K562 (cell line): Measurements from ENCODE around the gene PARS2. TPM values are rescaled to one million over a fixed set of nuclear protein-coding genes. Genes with fewer than 3 reads are reported as not detected.

Experiments used
- ATAC-seq: fragments of 200-7000 bp; cut with Tn5 transposase; 3 replicates; pipeline ENCODE4 v1.9.1; 2020; ENCODE audit warnings: moderate library complexity
- BruUV-seq: library from RNA; stranded (reverse); fragments of 400-500 nt; replicated peaks from 2 replicates; lab custom pipeline; 2021; lab: Mats Ljungman, UMichigan
- CTCF ChIA-PET: fragments of 300-600 bp; formaldehyde crosslinking; extraction: SDS; loops from one replicate; lab custom pipeline; 2021; ENCODE audit warnings: low intra/inter-chr PET ratio; lab: Yijun Ruan, JAX
- POLR2A ChIA-PET: fragments of 300-600, 350-650 bp; sonication (Branson Sonifier 250); formaldehyde crosslinking; extraction: SDS; loops from one replicate; lab custom pipeline; 2021; ENCODE audit warnings: antibody characterized with exemption, inconsistent platforms; lab: Yijun Ruan, JAX
- DNase-seq, 4 experiments: peaks; one replicate each; pipeline versions ENCODE4 v3.0.0 to v3.0.0-alpha.2; 2011 to 2018; ENCODE audit warnings: low spot score in 3 of 4, mixed read lengths in 3 of 4; ENCODE audit errors: extremely low read depth in 1 of 4
- FAIRE-seq: peaks from 2 replicates; lab custom pipeline; 2011; peaks lifted over from hg19 to GRCh38; lab: Jason Lieb, UNC
- H2AFZ ChIP-seq: 2 replicates; pipeline ENCODE4 v1.6.0; 2011; ENCODE audit warnings: low read depth, low read length, control low read depth, inconsistent platforms
- H3K27ac ChIP-seq: fragments of 200-600 bp; 3 replicates; pipeline ENCODE4 v1.8.0; 2011; ENCODE audit warnings: low read depth, mild to moderate bottlenecking, control low read depth, inconsistent platforms, low read length, moderate library complexity, mixed read lengths; ENCODE audit errors: extremely low read depth
- H3K27me3 ChIP-seq, 2 experiments: fragments of 300-600 bp in 1 of 2; 2 replicates in 1 of 2; 3 replicates in 1 of 2; pipeline versions ENCODE4 v1.6.0 to v1.8.0; 2011; ENCODE audit warnings: inconsistent platforms in 2 of 2, low read length in 2 of 2, mild to moderate bottlenecking in 1 of 2, mixed read lengths in 1 of 2, moderate library complexity in 1 of 2; ENCODE audit not compliant: control insufficient read depth in 2 of 2, insufficient read depth in 2 of 2
- H3K36me3 ChIP-seq: fragments of 300-600 bp; 3 replicates; pipeline ENCODE4 v1.8.0; 2011; ENCODE audit warnings: mild to moderate bottlenecking, low read length, inconsistent platforms; ENCODE audit not compliant: control insufficient read depth, insufficient read depth
- H3K4me1 ChIP-seq, 2 experiments: fragments of 200-600 bp in 1 of 2; replicated peaks in 1 of 2; 2 replicates in 1 of 2; 3 replicates in 1 of 2; pipeline versions ENCODE4 v1.5.1 to v1.8.0; 2011; ENCODE audit warnings: inconsistent platforms in 2 of 2, low read length in 2 of 2, mild to moderate bottlenecking in 1 of 2, mixed read lengths in 1 of 2, moderate library complexity in 1 of 2; ENCODE audit not compliant: control insufficient read depth in 2 of 2, insufficient read depth in 2 of 2
- H3K4me2 ChIP-seq: 2 replicates; pipeline ENCODE4 v1.6.1; 2011; ENCODE audit warnings: low read length, control low read depth, inconsistent platforms, mixed read lengths; ENCODE audit not compliant: insufficient read depth
- H3K4me3 ChIP-seq: fragments of 200-600 bp; sonication (generic), shearing (Covaris generic); 2 replicates; pipeline ENCODE4 v1.5.1; 2016; ENCODE audit warnings: control low read depth, inconsistent platforms
- H3K79me2 ChIP-seq: fragments of 200-600 bp; 3 replicates; pipeline ENCODE4 v1.8.0; 2011; ENCODE audit warnings: low read length, inconsistent platforms; ENCODE audit not compliant: control insufficient read depth, insufficient read depth
- H3K9ac ChIP-seq, 2 experiments: 2 replicates each; pipeline versions ENCODE4 v1.6.0 to v1.6.1; 2011; ENCODE audit warnings: low read depth in 2 of 2, low read length in 2 of 2, control low read depth in 1 of 2, inconsistent platforms in 1 of 2, mild to moderate bottlenecking in 1 of 2, mixed read lengths in 1 of 2; ENCODE audit not compliant: insufficient read depth in 1 of 2
- H3K9me1 ChIP-seq: one replicate; pipeline ENCODE4 v1.6.0; 2011; ENCODE audit warnings: inconsistent platforms, mild to moderate bottlenecking, low read length, moderate library complexity; ENCODE audit not compliant: control insufficient read depth, insufficient read depth
- H3K9me3 ChIP-seq: replicated peaks from 2 replicates; pipeline ENCODE4 v1.5.1; 2011; ENCODE audit warnings: low read depth, low read length, inconsistent platforms; ENCODE audit not compliant: control insufficient read depth, insufficient read depth
- H4K20me1 ChIP-seq: replicated peaks from 2 replicates; pipeline ENCODE4 v1.6.1; 2011; ENCODE audit warnings: low read length, inconsistent platforms, mixed read lengths; ENCODE audit not compliant: control insufficient read depth, insufficient read depth
- E2F6 ChIP-seq, 2 experiments: IDR thresholded peaks; 2 replicates each; pipeline ENCODE4 v1.6.1; 2011; ENCODE audit warnings: borderline replicate concordance in 1 of 2, control low read depth in 1 of 2, low read depth in 1 of 2, low read length in 1 of 2, mild to moderate bottlenecking in 1 of 2, mixed read lengths in 1 of 2, moderate library complexity in 1 of 2; ENCODE audit not compliant: insufficient read depth in 1 of 2, insufficient read length in 1 of 2, poor library complexity in 1 of 2, severe bottlenecking in 1 of 2; ENCODE audit errors: extremely low read depth in 1 of 2
- FIP1L1 ChIP-seq: fragments of 200-400 bp; formaldehyde crosslinking; IDR thresholded peaks from 2 replicates; pipeline ENCODE4 v1.6.1; 2018; ENCODE audit warnings: mild to moderate bottlenecking, low read depth, low read length; ENCODE audit not compliant: poor library complexity, severe bottlenecking
- IRF2 ChIP-seq: sonication (generic); formaldehyde crosslinking; IDR thresholded peaks from 2 replicates; pipeline ENCODE4 v1.8.1; 2022; ENCODE audit warnings: mild to moderate bottlenecking, missing genetic modification reagents
- LEF1 ChIP-seq: fragments of 450-650 bp; IDR thresholded peaks from 2 replicates; pipeline ENCODE4 v1.6.1; 2016; ENCODE audit warnings: mild to moderate bottlenecking
- MBD2 ChIP-seq: sonication (generic); IDR thresholded peaks from 2 replicates; pipeline ENCODE4 v1.6.1; 2016; ENCODE audit warnings: low read depth, borderline replicate concordance
- NEUROD1 ChIP-seq: fragments of 150-350 bp; IDR thresholded peaks from 2 replicates; pipeline ENCODE4 v1.6.1; 2014; ENCODE audit warnings: borderline replicate concordance, low read length, low read depth; ENCODE audit not compliant: partially characterized antibody
- NFIC ChIP-seq: fragments of 450-650 bp; IDR thresholded peaks from 2 replicates; pipeline ENCODE4 v1.6.1; 2017; ENCODE audit warnings: mild to moderate bottlenecking, inconsistent platforms
- NFIX ChIP-seq: fragments of 250-450 bp; sonication (Bioruptor Pico); IDR thresholded peaks from 2 replicates; pipeline ENCODE4 v1.4.0; 2020; ENCODE audit warnings: low read depth, mild to moderate bottlenecking, moderate library complexity
- PPARD ChIP-seq: fragments of 250-450 bp; sonication (Bioruptor Pico); IDR thresholded peaks from 2 replicates; pipeline ENCODE4 v1.8.0; 2022; ENCODE audit warnings: inconsistent platforms, mild to moderate bottlenecking, moderate library complexity
- SNRNP70 ChIP-seq: fragments of 200-400 bp; formaldehyde crosslinking; optimal IDR thresholded peaks from 2 replicates; pipeline ENCODE3; 2017; ENCODE audit warnings: low read depth, low read length
- ZNF324 ChIP-seq: fragments of 250-450 bp; sonication (Bioruptor Pico); IDR thresholded peaks from 2 replicates; pipeline ENCODE4 v1.4.0; 2020; ENCODE audit warnings: mild to moderate bottlenecking
- ZNF583 ChIP-seq: fragments of 250-450 bp; sonication (Bioruptor Pico); IDR thresholded peaks from 2 replicates; pipeline ENCODE4 v1.4.0; 2020
- ZNF75A ChIP-seq: fragments of 450-650 bp; formaldehyde crosslinking; IDR thresholded peaks from 2 replicates; pipeline ENCODE4 v1.4.0; 2020; ENCODE audit warnings: mild to moderate bottlenecking
- WGBS: fragments of 100-300 bp; shearing (Covaris generic); methylation state at CpG from one replicate; pipeline ENCODE4 v1.1.6; 2016; ENCODE audit warnings: low coverage, mixed read lengths; ENCODE audit not compliant: insufficient coverage; ENCODE audit errors: missing lambda C conversion rate; 5-methylcytosine and 5-hydroxymethylcytosine counted together
- in situ Hi-C: fragments of 300-500 bp; cut with MboI; formaldehyde crosslinking; loops from 4 replicates; pipeline ENCODE4 v1.15.0; 2018; ENCODE audit warnings: inconsistent platforms, mixed read lengths
- intact Hi-C: fragments of 100-400 bp; cut with micrococcal nuclease; formaldehyde crosslinking; loops from 2 replicates; pipeline ENCODE4 v1.14.2; 2022
- polyA plus RNA-seq, 8 experiments: library from polyadenylated mRNA; depleted of rRNA in 4 of 8; stranded (reverse) in 5 of 8; unstranded in 3 of 8; fragments of >200 nt; fragmentation: Nextera tagmentation in 2 of 8; fragmentation: Illumina TruSeq in 1 of 8; extraction: Ambion mirVana in 2 of 8; extraction: Trizol in 1 of 8; gene quantifications; 2 replicates each; pipeline versions ENCODE4 v1.2.1 to v1.2.3, GENCODE V29; 2011 to 2014; ENCODE audit warnings: inconsistent platforms in 1 of 8, missing spikeins in 1 of 8
- total RNA-seq, 7 experiments: library from RNA; depleted of rRNA in 6 of 7; stranded (reverse); fragments of >200 nt in 6 of 7; fragmentation: Illumina TruSeq in 2 of 7; extraction: Trizol in 2 of 7; gene quantifications; 2 replicates each; pipeline versions ENCODE4 v1.2.1 to v1.2.3, GENCODE V29; 2011 to 2021; ENCODE audit warnings: low replicate concordance in 1 of 7

Gene PARS2
- total and polyA plus RNA-seq, 9 of the 15 experiments (the other 6 are each of a cell fraction or from before 2014, with no cell fraction given): 6.3 to 12.4 (median 7.9) TPM

- H3K9ac ChIP-seq: no peak overlapping the region
- ChIA-PET CTCF (interaction anchor here (1.0 kb wide), 1 partner anchor 116 kb away, joined by 3 read pairs; no protein-coding TSS in a partner anchor), POLR2A (interaction anchor here (0.6 kb wide), 1 partner anchor 687 kb away, joined by 3 read pairs; no protein-coding TSS in a partner anchor)
- no peaks in the 10 kb centered on the region for H3K9me1 ChIP-seq
- H4K20me1 ChIP-seq: no peaks in the 10 kb centered on the region
- no peaks in the 10 kb centered on the region; a peak in 1 of 5 replicates for H3K4me1 ChIP-seq
- intact Hi-C loops (no loop called here), in situ Hi-C loops (no loop called here)
- peak; percentile 79; the same call in 1 of the 2 replicates for TF ChIP-seq NFIC
- no peak for TF ChIP-seq E2F6 (IDR thresholded peaks at IDR 0.05; ENCODE audit: borderline replicate concordance in 1 of 2, extremely low read depth in 1 of 2, insufficient read depth in 1 of 2, insufficient read length in 1 of 2, low read depth in 1 of 2, low read length in 1 of 2, poor library complexity in 1 of 2, severe bottlenecking in 1 of 2)
- TF ChIP-seq MBD2: no peak
- no peak overlapping the region for H3K4me2 ChIP-seq
- H3K79me2 ChIP-seq: no peaks in the 10 kb centered on the region
- H2AFZ ChIP-seq: no peak overlapping the region
- no TSS peak for BruUV-seq
- H3K27me3 ChIP-seq: peaks cover 10 to 24% of the 10 kb centered on the region in 2 experiments; a peak in 4 of 5 replicates
- no peak for FAIRE-seq
- no peak overlapping the region for H3K4me3 ChIP-seq
- WGBS: 1% methylated on average over 11 of the region's 11 CpGs
- H3K36me3 ChIP-seq: no peaks in the 10 kb centered on the region
- ATAC-seq: no peak
- no peak for DNase-seq
- H3K9me3 ChIP-seq: peaks cover 7% of the 10 kb centered on the region
- no peak overlapping the region for H3K27ac ChIP-seq
Observed at GRCh38 chr1:54787604-54788003, 23.3 kb upstream of the PARS2 start.

GRCh38 chr1:54786778-54787177 is 22.5 kb upstream of the PARS2 start:
- no TSS peak for BruUV-seq
- TF ChIP-seq IRF2 (CRISPR knock-in tag) (no peak), ZNF324 (CRISPR knock-in tag) (no peak), ZNF583 (CRISPR knock-in tag) (no peak), NEUROD1 (no peak), LEF1 (no peak), SNRNP70 (no peak), PPARD (CRISPR knock-in tag) (no peak), FIP1L1 (no peak), ZNF75A (CRISPR knock-in tag) (no peak), NFIX (no peak)

More at GRCh38 chr1:54786778-54787177, 22.5 kb upstream of the PARS2 start:
- Histone ChIP-seq H4K20me1 (no peaks in the 10 kb centered on the region), H3K9me3 (peaks cover 2% of the 10 kb centered on the region), H3K79me2 (no peaks in the 10 kb centered on the region), H2AFZ (no peak overlapping the region), H3K4me2 (no peak overlapping the region), H3K4me3 (no peak overlapping the region), H3K27me3 (peaks cover 18 to 32% of the 10 kb centered on the region in 2 experiments; a peak in 4 of 5 replicates), H3K9me1 (no peaks in the 10 kb centered on the region), H3K27ac (no peak overlapping the region), H3K36me3 (no peaks in the 10 kb centered on the region), H3K4me1 (no peaks in the 10 kb centered on the region; a peak in 1 of 5 replicates), H3K9ac (no peak overlapping the region)
- DNase-seq (no peak), FAIRE-seq (no peak), ATAC-seq (no peak)
- CTCF ChIA-PET: no interaction called here
- POLR2A ChIA-PET: interaction anchor here (0.7 kb wide), 1 partner anchor 517 kb away, joined by 3 read pairs; no protein-coding TSS in a partner anchor
- in situ Hi-C loops: no loop called here
- intact Hi-C loops: no loop called here
- 0% methylated on average over 8 of the region's 8 CpGs for WGBS
